ENCODE results near the gene ADD1. TPM values are rescaled to one million over a fixed set of nuclear protein-coding genes. Genes with fewer than 3 reads are reported as not detected.
A peak's percentile ranks its signal among the peaks of the same experiment; 100 is the strongest.

ADD1 gene
- total RNA-seq, 4 donors from 2014 or later = 270 to 449 (median 327) TPM

DNA sequence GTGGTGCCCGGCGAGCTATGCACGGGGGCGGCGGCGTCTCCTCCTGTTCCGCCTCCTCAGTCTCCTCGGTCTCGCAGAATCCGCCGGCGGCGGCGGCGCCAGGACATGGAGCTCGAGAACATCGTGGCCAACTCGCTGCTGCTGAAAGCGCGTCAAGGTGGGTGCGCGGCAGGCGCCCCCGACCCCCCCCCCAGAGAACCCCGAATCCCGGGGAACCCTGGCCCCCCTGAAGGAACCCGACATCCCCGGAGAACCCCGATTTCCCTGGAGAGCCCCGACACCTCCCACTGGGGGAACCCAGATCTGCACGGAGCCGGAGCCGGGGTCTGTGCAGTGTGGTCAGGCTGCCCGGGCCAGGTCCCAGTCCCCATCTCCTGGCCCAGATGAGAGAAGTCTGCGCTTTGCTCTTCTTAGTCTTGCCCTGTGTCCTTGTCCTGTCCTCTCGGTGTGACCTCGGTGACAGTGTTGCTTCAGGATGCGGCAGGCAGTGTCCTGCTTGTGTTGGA is 120.4 kb downstream of the ADD1 start:
- peak overlapping the region; percentile 84 to 99 (median 89) for H3K4me3 ChIP-seq
- H3K27ac ChIP-seq = peak overlapping the region; percentile 81 to 88 (median 86)
- no peaks in the 10 kb centered on the region for H3K9me3 ChIP-seq
- H3K36me3 ChIP-seq = no peaks in the 10 kb centered on the region
- 0 to 3% methylated on average over 7 to 10 of the region's 38 CpGs for WGBS, 2 donors
- TF ChIP-seq CTCF (IDR thresholded peaks at IDR 0.05) (no peak), POLR2A (IDR thresholded peaks at IDR 0.05) (no peak), EP300 (IDR thresholded peaks at IDR 0.05) (no peak)
- no peak for DNase-seq (ENCODE audit: low spot score in 2 of 2)
- H3K27me3 ChIP-seq = no peaks in the 10 kb centered on the region
- H3K4me1 ChIP-seq = peaks cover 0 to 38% (median 22%) of the 10 kb centered on the region in 4 donors

DNA sequence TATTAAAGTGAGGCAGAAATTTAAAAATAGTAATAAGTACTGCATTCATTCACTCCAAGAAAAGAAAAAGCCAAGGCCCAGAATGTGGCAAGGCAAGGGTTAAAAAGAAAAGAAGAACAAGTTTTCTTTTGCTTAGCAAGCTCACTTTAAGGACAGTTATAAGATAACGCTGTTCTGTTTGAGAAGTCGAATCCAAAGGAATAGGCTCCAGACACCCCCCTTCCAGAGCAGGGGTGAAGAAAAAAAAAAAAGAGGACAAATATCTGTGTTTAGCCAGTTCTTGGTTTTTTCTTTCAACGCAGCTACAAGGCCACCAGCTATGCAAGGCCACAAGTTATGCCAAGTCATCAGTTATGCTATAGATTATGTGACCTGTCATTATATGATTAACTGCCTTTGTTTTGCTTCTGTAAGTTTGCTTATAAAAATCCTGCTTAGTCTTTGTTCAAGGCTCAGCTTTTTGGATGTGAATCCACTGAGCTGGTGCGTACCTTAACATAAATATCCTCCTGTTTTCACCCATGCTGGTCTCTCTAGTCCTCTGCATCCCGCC is 121.1 kb downstream of the ADD1 start:
- no peak for TF ChIP-seq POLR2A (IDR thresholded peaks at IDR 0.05)
- TF ChIP-seq EP300 (IDR thresholded peaks at IDR 0.05) = no peak
- no peak for TF ChIP-seq CTCF (IDR thresholded peaks at IDR 0.05)
- Histone ChIP-seq H3K9me3 (no peaks in the 10 kb centered on the region), H3K27me3 (no peaks in the 10 kb centered on the region), H3K27ac (peak overlapping the region; percentile 81 to 88 (median 86)), H3K4me3 (peak overlapping the region in 3 of 4 donors; percentile 84 to 92 (median 86)), H3K36me3 (no peaks in the 10 kb centered on the region), H3K4me1 (peaks cover 0 to 34% (median 22%) of the 10 kb centered on the region in 4 donors)
- no peak for DNase-seq (ENCODE audit: low spot score in 2 of 2)
- WGBS, 2 donors = 44 to 49% methylated on average over 5 of the region's 5 CpGs

GRCh38 chr4:2965262-2965661 is 121.6 kb downstream of the ADD1 start:
- peaks cover 0 to 29% (median 22%) of the 10 kb centered on the region in 4 donors for H3K4me1 ChIP-seq
- H3K4me3 ChIP-seq = no peak overlapping the region
- no peaks in the 10 kb centered on the region for H3K9me3 ChIP-seq
- TF ChIP-seq EP300 (IDR thresholded peaks at IDR 0.05) = no peak
- TF ChIP-seq CTCF (IDR thresholded peaks at IDR 0.05) = no peak
- no peak for TF ChIP-seq POLR2A (IDR thresholded peaks at IDR 0.05)
- no peaks in the 10 kb centered on the region for H3K27me3 ChIP-seq
- no peaks in the 10 kb centered on the region for H3K36me3 ChIP-seq
- no peak overlapping the region for H3K27ac ChIP-seq
- 86 to 92% methylated on average over 16 of the region's 16 CpGs for WGBS, 2 donors
- no peak for DNase-seq (ENCODE audit: low spot score in 2 of 2)

DNA sequence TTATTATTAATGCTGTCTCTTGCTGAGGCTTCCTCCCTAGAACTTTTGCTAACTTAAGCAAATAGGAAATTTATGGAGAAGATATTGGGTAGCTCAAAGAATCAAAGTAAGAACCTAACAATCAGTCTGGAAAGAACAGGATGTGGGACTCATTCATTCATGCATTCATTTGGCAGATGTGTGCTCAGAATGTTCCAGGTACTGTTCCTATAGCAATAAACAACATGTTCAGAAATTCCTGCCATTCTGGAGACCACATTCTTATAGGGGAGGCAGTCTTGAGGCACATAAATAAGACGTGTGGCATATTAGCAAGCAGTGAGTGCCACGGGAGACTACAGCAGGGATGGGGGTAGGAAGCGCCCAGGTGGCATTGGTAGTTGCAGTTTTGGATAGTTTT is 124.7 kb downstream of the ADD1 start:
- 61 to 64% methylated on average over 3 of the region's 3 CpGs for WGBS, 2 donors
- Histone ChIP-seq H3K27me3 (no peaks in the 10 kb centered on the region), H3K27ac (no peak overlapping the region), H3K36me3 (peaks cover 0 to 13% (median 0%) of the 10 kb centered on the region in 3 donors), H3K9me3 (no peaks in the 10 kb centered on the region), H3K4me3 (no peak overlapping the region), H3K4me1 (peaks cover 0 to 14% (median 9%) of the 10 kb centered on the region in 4 donors)
- DNase-seq (ENCODE audit: low spot score in 2 of 2) = no peak
- TF ChIP-seq CTCF (IDR thresholded peaks at IDR 0.05) (no peak), POLR2A (IDR thresholded peaks at IDR 0.05) (no peak), EP300 (IDR thresholded peaks at IDR 0.05) (no peak)

GRCh38 chr4:2971275-2971674 is 127.6 kb downstream of the ADD1 start:
- no peak for TF ChIP-seq CTCF (IDR thresholded peaks at IDR 0.05)
- no peak for TF ChIP-seq EP300 (IDR thresholded peaks at IDR 0.05)
- no peak for TF ChIP-seq POLR2A (IDR thresholded peaks at IDR 0.05)
- Histone ChIP-seq H3K4me3 (no peak overlapping the region), H3K27me3 (no peaks in the 10 kb centered on the region), H3K4me1 (no peaks in the 10 kb centered on the region), H3K27ac (no peak overlapping the region), H3K36me3 (peaks cover 0 to 15% (median 0%) of the 10 kb centered on the region in 3 donors), H3K9me3 (no peaks in the 10 kb centered on the region)
- WGBS, 2 donors = 84 to 86% methylated on average over 3 of the region's 3 CpGs
- no peak for DNase-seq (ENCODE audit: low spot score in 2 of 2)

Measured in tibial nerve (tissue), 4 donors.